ENCODE measurements around the gene GBGT1.

The GBGT1 gene

GRCh38 chr9:133168432-133168831 lies 4.7 kb upstream of the GBGT1 start:
- Histone ChIP-seq H3K27ac (ENCODE audit: poor library complexity, severe bottlenecking) (no peak overlapping the region), H3K4me1 (ENCODE audit: insufficient read depth, poor library complexity, severe bottlenecking) (no peaks in the 10 kb centered on the region), H3K9me3 (ENCODE audit: severe bottlenecking) (no peaks in the 10 kb centered on the region), H3K27me3 (ENCODE audit: insufficient read depth, poor library complexity, severe bottlenecking) (peaks cover 6% of the 10 kb centered on the region), H3K4me3 (ENCODE audit: severe bottlenecking) (no peak overlapping the region), H3K36me3 (ENCODE audit: low read depth) (no peaks in the 10 kb centered on the region)
- no peak for DNase-seq (ENCODE audit: low spot score)
- no peak for TF ChIP-seq CTCF (IDR thresholded peaks at IDR 0.05; ENCODE audit: poor library complexity, severe bottlenecking)
- no peak for ATAC-seq (ENCODE audit: low read depth)

GRCh38 chr9:133167769-133168168 lies 4.1 kb upstream of the GBGT1 start:
- Histone ChIP-seq H3K4me1 (ENCODE audit: insufficient read depth, poor library complexity, severe bottlenecking) (no peaks in the 10 kb centered on the region), H3K36me3 (ENCODE audit: low read depth) (no peaks in the 10 kb centered on the region), H3K9me3 (ENCODE audit: severe bottlenecking) (no peaks in the 10 kb centered on the region), H3K4me3 (ENCODE audit: severe bottlenecking) (no peak overlapping the region), H3K27me3 (ENCODE audit: insufficient read depth, poor library complexity, severe bottlenecking) (peaks cover 7% of the 10 kb centered on the region), H3K27ac (ENCODE audit: poor library complexity, severe bottlenecking) (no peak overlapping the region)
- TF ChIP-seq CTCF (IDR thresholded peaks at IDR 0.05; ENCODE audit: poor library complexity, severe bottlenecking): no peak
- ATAC-seq (ENCODE audit: low read depth) (no peak), DNase-seq (ENCODE audit: low spot score) (no peak)

DNA sequence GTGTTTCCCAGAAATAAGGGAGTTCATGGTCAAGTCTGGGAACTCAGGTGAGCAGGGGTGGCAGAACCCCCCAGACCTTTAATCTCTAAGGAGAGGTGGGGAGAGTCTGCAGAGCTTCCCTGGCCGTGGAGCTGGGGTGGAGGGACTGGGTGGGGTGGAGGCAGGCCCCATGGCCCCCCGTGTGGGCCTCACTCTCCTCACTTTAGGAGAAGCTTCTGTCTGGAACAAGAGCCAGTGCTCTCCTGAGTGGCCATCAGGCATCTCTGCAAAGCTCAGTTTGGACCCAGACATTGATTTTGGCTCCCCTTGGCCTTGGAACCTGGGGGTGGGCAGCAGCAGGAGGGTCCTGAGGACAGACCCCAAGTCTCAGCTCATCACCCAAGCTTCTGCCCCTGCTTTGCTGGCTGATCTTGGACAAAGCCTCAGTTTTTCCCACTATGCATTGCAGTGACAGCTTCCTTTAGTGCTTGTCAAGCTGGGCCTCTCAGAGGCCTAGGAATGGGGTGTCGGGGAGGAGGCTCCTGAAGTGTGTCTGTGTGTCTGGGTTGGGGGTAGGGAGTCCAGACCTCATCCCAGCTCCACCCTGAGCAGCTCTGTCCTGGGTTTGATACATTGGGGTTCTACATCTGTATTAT lies 3.5 kb upstream of the GBGT1 start:
- H3K9me3 ChIP-seq (ENCODE audit: severe bottlenecking): no peaks in the 10 kb centered on the region
- no peaks in the 10 kb centered on the region for H3K4me1 ChIP-seq (ENCODE audit: insufficient read depth, poor library complexity, severe bottlenecking)
- H3K36me3 ChIP-seq (ENCODE audit: low read depth): no peaks in the 10 kb centered on the region
- DNase-seq (ENCODE audit: low spot score): no peak
- H3K27ac ChIP-seq (ENCODE audit: poor library complexity, severe bottlenecking): no peak overlapping the region
- no peak overlapping the region for H3K4me3 ChIP-seq (ENCODE audit: severe bottlenecking)
- no peak for ATAC-seq (ENCODE audit: low read depth)
- no peak for TF ChIP-seq CTCF (IDR thresholded peaks at IDR 0.05; ENCODE audit: poor library complexity, severe bottlenecking)
- H3K27me3 ChIP-seq (ENCODE audit: insufficient read depth, poor library complexity, severe bottlenecking): peaks cover 7% of the 10 kb centered on the region

DNA sequence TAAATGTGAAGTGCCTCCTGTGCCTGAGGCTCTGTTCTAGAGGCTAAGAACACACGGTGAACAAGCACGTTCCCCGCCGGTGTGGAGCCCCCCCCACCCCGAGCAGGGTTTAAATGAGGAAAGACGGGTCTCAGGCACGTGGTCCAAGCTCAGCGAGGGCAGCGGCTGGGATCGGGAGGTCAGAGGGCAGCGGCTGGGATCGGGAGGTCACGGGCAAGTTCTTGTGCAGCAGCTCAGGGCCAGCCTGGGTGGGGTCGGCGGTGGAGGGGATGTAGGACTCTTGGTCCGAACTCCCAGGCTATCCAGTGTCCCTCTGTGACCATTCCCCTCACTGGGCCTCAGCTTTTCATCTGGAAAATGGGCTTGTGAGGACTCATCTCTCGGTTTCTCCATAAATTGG lies 2.7 kb upstream of the GBGT1 start:
- Histone ChIP-seq H3K27me3 (ENCODE audit: insufficient read depth, poor library complexity, severe bottlenecking) (peaks cover 7% of the 10 kb centered on the region), H3K4me1 (ENCODE audit: insufficient read depth, poor library complexity, severe bottlenecking) (no peaks in the 10 kb centered on the region), H3K9me3 (ENCODE audit: severe bottlenecking) (no peaks in the 10 kb centered on the region), H3K36me3 (ENCODE audit: low read depth) (no peaks in the 10 kb centered on the region), H3K27ac (ENCODE audit: poor library complexity, severe bottlenecking) (no peak overlapping the region), H3K4me3 (ENCODE audit: severe bottlenecking) (no peak overlapping the region)
- TF ChIP-seq CTCF (IDR thresholded peaks at IDR 0.05; ENCODE audit: poor library complexity, severe bottlenecking): no peak
- DNase-seq (ENCODE audit: low spot score) (no peak), ATAC-seq (ENCODE audit: low read depth) (no peak)

- Histone ChIP-seq H3K36me3 (ENCODE audit: low read depth) (no peaks in the 10 kb centered on the region), H3K9me3 (ENCODE audit: severe bottlenecking) (no peaks in the 10 kb centered on the region), H3K27ac (ENCODE audit: poor library complexity, severe bottlenecking) (no peak overlapping the region), H3K4me3 (ENCODE audit: severe bottlenecking) (no peak overlapping the region), H3K27me3 (ENCODE audit: insufficient read depth, poor library complexity, severe bottlenecking) (peaks cover 7% of the 10 kb centered on the region), H3K4me1 (ENCODE audit: insufficient read depth, poor library complexity, severe bottlenecking) (no peaks in the 10 kb centered on the region)
- TF ChIP-seq CTCF (IDR thresholded peaks at IDR 0.05; ENCODE audit: poor library complexity, severe bottlenecking): no peak
- ATAC-seq (ENCODE audit: low read depth) (no peak), DNase-seq (ENCODE audit: low spot score) (no peak)
Measured at GRCh38 chr9:133165452-133165730, 1.7 kb upstream of the GBGT1 start.

Data from RWPE2 (cell line).